Panc1 (cell line): ENCODE results near the gene PPM1H.

ENCODE experiments used
- CTCF ChIP-seq: fragments of 450-650 bp; IDR thresholded peaks from 2 replicates; pipeline ENCODE4 v1.5.1; 2017; ENCODE audit warnings: mild to moderate bottlenecking
- POLR2AphosphoS5 ChIP-seq: IDR thresholded peaks from 2 replicates; pipeline ENCODE4 v1.6.1; 2012; ENCODE audit warnings: mild to moderate bottlenecking, low read depth, low read length, moderate library complexity

GRCh38 chr12:62694116-62694515, 240.8 kb downstream of the PPM1H start:
- TF ChIP-seq CTCF = no peak
- TF ChIP-seq POLR2AphosphoS5 = no peak
